IPS-18c (cell line): Measurements from ENCODE around the gene TBC1D2B.
"Not testable (repeated sequence)": the region's sequence is repeated elsewhere in the genome, so short reads cannot be mapped to it uniquely, and the experiment has no call there.

Experiments used
- H3K4me3 ChIP-seq: 2 replicates; pipeline ENCODE4 v1.7.0; 2013; ENCODE audit warnings: low read depth, mild to moderate bottlenecking, low read length, moderate library complexity; ENCODE audit not compliant: insufficient read depth
- H3K9me3 ChIP-seq: one replicate; pipeline ENCODE4 v1.6.1; 2013; ENCODE audit warnings: mild to moderate bottlenecking, low read length, moderate library complexity; ENCODE audit not compliant: control insufficient read depth, insufficient read depth

Gene TBC1D2B

GRCh38 chr15:78003539-78004008, 73.9 kb downstream of the TBC1D2B start:
- H3K4me3 ChIP-seq: no peak overlapping the region
- no peaks in the 10 kb centered on the region for H3K9me3 ChIP-seq

- no peak overlapping the region for H3K4me3 ChIP-seq
- no peaks in the 10 kb centered on the region for H3K9me3 ChIP-seq
These were observed 74.5 kb downstream of the TBC1D2B start for GRCh38 chr15:78002996-78003395.

GRCh38 chr15:78001656-78002055, 75.9 kb downstream of the TBC1D2B start:
- Histone ChIP-seq H3K9me3 (no peaks in the 10 kb centered on the region), H3K4me3 (no peak overlapping the region)

- Histone ChIP-seq H3K9me3 (no peaks in the 10 kb centered on the region), H3K4me3 (no peak overlapping the region)
These were observed 76.6 kb downstream of the TBC1D2B start for GRCh38 chr15:78000927-78001249.

GRCh38 chr15:78000091-78000926, 77.2 kb downstream of the TBC1D2B start:
- Histone ChIP-seq H3K4me3 (no peak overlapping the region), H3K9me3 (no peaks in the 10 kb centered on the region)

- Histone ChIP-seq H3K4me3 (no peak overlapping the region), H3K9me3 (no peaks in the 10 kb centered on the region)
These were observed 78.0 kb downstream of the TBC1D2B start for GRCh38 chr15:77999486-77999885.

GRCh38 chr15:77998592-77998991, 78.9 kb downstream of the TBC1D2B start:
- no peak overlapping the region for H3K4me3 ChIP-seq
- no peaks in the 10 kb centered on the region for H3K9me3 ChIP-seq

GRCh38 chr15:77997761-77998554, 79.6 kb downstream of the TBC1D2B start:
- H3K4me3 ChIP-seq, H3K9me3 ChIP-seq: not testable (repeated sequence)

- not testable (repeated sequence) for H3K4me3 ChIP-seq, H3K9me3 ChIP-seq
These were observed 80.3 kb downstream of the TBC1D2B start for GRCh38 chr15:77997221-77997620.

GRCh38 chr15:77996713-77997171, 80.8 kb downstream of the TBC1D2B start:
- not testable (repeated sequence) for H3K9me3 ChIP-seq, H3K4me3 ChIP-seq

GRCh38 chr15:77996226-77996625, 81.3 kb downstream of the TBC1D2B start:
- H3K4me3 ChIP-seq, H3K9me3 ChIP-seq: not testable (repeated sequence)

- not testable (repeated sequence) for H3K4me3 ChIP-seq, H3K9me3 ChIP-seq
These were observed 82.0 kb downstream of the TBC1D2B start for GRCh38 chr15:77995537-77995918.

GRCh38 chr15:77994893-77995536, 82.5 kb downstream of the TBC1D2B start:
- H3K9me3 ChIP-seq, H3K4me3 ChIP-seq: not testable (repeated sequence)

GRCh38 chr15:77993970-77994693, 83.4 kb downstream of the TBC1D2B start:
- not testable (repeated sequence) for H3K9me3 ChIP-seq, H3K4me3 ChIP-seq

- Histone ChIP-seq H3K4me3 (no peak overlapping the region), H3K9me3 (no peaks in the 10 kb centered on the region)
These were observed 84.1 kb downstream of the TBC1D2B start for GRCh38 chr15:77993374-77993911.

- Histone ChIP-seq H3K9me3 (no peaks in the 10 kb centered on the region), H3K4me3 (no peak overlapping the region)
These were observed 84.9 kb downstream of the TBC1D2B start for GRCh38 chr15:77992356-77993222.
